Measurements from ENCODE around the gene GIMAP2.

Gene GIMAP2

GRCh38 chr7:150733482-150734095, 48.1 kb downstream of the GIMAP2 start:
- no peak for DNase-seq (ENCODE audit: low read depth)

DNA sequence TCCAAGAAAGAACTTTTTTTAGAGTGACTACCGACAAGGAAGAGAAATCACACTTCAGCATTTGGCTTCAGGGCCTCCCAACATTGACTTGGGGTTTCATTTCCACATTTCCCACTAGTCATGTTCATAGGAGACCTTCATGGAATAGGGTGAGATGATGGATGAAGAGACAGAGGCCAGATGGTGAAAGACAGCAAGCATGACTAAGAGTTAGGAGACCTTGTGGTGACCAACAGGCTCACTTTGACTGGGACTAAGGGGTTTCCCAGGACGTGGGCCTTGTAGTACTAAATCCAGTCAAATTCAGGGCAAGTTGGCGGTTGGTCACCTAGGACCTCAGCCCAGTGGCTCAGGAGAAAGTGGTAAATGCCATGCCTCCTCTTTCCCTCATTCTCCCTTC, 48.7 kb downstream of the GIMAP2 start:
- no peak for DNase-seq (ENCODE audit: low read depth)

DNA sequence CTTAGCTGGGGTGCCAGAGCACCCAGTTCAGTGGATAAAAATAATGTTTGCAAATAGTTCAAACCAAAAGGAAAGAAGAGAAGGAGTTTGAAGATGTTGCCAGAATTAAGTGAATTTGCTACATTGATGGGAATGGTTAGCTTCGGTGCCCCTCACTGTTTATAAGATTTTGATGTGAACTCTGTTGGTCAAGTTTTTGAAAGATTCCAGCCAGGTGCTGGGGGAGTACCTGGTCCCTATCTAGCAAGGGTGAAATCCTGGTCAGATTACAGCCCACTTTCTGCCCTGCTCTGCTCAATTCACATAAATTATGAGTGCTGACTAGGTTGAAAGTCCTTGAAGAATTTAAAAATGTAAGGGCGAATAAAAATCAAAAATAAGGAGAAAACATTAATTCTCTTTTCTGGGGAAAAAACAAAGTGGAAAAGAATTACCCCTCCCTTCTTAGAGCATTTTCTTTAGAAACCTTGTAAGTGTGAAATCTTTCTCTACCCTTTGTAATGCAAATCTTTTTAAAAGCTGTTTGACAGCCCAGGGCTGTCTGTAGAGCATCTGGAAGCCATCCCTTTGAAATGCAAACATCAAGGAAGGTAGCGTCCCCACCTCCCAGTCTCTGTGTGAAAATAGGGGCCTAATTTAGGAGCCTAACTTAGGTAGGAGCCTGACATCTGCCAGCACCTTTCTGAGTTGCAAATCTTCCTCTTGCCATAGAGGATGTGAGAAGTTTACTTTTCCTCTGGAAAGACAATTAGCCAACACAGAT, 50.3 kb downstream of the GIMAP2 start:
- no peak for DNase-seq (ENCODE audit: low read depth)

DNA sequence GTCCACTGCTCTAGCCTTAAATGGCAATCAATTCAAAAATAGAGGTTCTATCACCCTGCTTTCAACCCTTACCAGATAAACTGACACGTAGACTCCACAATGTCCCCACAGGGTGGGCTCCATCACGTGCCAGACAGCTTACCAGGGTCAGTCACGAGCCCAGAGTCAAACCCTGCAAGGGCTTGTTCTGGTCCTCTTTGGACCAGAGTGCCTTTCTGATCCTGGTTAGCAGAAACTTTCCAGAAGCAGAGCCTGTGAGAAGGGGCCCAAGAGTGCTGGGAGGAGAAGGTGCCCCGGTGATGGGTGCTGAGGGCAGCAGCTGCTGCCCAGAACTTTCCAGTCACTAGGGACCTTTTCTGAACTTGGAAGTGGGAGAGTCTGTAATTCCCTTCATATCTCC, 51.4 kb downstream of the GIMAP2 start:
- DNase-seq (ENCODE audit: low read depth): no peak

DNA sequence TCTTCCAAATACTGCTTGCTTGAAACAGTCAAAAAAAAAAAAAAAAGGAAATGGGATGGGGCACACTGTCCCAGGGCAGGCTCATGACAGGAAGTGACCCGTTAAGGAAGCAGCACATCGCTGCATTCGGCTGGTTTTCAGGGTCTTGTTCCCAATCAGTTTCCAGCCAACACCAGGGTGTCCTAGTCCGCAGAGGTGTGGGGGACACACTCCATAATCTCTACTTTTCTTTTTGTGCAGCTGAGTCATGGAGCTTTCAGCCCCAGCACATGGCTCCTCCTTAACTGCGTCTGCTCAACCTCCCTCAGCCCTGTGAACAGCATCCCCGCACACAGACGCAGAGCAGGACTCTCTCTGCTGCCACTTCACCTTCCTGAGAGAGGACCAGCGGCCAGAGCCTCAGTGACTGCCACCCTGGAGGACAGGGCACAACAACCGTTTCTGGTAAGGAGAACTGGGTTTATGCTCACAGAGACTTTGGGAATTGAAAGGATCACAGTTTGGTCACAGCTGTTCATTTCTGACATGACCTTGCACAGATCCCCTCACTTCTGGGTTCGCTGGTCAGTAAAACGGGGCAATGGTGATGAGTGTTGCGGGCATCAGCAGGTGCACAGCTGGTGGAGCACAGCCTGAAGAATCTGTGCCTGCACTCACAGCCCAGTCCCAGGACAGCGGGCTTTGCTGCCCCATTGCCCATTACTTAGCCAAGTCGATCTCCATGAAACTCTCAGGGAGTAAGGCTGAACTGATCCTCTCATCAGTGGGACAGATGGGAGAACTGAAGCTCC, 52.0 kb downstream of the GIMAP2 start, which contains the start of gene GIMAP5:
GIMAP5 (plus strand) TSS at position 154 of the 791 bp plus-strand sequence. CDS start 3,467 bp downstream, outside the sequence.
- no peak for DNase-seq (ENCODE audit: low read depth)

DNA sequence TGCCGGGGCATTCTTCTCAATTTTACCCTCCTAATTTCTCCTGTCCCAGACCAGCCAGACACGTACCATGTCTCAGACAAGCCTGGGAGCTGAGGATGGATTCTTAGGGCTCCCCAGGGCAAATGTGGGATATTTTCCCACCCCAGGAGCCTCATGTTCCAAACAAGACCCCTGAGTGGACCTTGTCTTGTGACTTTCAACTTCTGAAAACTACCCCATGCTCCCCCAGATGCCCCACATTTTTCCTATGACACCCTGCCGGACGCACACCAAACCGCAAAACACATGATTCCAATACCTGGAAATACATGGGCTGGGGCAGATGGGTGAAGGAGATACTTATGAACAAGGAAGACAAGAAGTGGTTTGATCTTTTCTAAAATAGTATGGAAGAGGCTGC, 52.6 kb downstream of the GIMAP2 start:
- no peak for DNase-seq (ENCODE audit: low read depth)

- no peak for DNase-seq (ENCODE audit: low read depth)
These were observed 53.1 kb downstream of the GIMAP2 start for GRCh38 chr7:150738591-150739001.

- DNase-seq (ENCODE audit: low read depth): no peak
These were observed 53.5 kb downstream of the GIMAP2 start for GRCh38 chr7:150739033-150739432.

GRCh38 chr7:150740053-150740452, 54.5 kb downstream of the GIMAP2 start:
- DNase-seq (ENCODE audit: low read depth): no peak

DNA sequence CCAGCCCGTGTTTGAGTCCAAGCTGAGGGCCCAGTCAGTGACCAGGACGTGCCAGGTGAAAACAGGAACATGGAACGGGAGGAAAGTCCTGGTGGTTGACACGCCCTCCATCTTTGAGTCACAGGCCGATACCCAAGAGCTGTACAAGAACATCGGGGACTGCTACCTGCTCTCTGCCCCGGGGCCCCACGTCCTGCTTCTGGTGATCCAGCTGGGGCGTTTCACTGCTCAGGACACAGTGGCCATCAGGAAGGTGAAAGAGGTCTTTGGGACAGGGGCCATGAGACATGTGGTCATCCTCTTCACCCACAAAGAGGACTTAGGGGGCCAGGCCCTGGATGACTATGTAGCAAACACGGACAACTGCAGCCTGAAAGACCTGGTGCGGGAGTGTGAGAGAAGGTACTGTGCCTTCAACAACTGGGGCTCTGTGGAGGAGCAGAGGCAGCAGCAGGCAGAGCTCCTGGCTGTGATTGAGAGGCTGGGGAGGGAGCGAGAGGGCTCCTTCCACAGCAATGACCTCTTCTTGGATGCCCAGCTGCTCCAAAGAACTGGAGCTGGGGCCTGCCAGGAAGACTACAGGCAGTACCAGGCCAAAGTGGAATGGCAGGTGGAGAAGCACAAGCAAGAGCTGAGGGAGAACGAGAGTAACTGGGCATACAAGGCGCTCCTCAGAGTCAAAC, 56.9 kb downstream of the GIMAP2 start:
- no peak for DNase-seq (ENCODE audit: low read depth)

All from activated gamma-delta T cell treated with anti-CD3 and anti-CD28 coated beads, Interleukin-2, amount 50 U/mL, for 16 hours (primary cell).